HepG2 (cell line): ENCODE results near the gene ZNF567. TPM values are rescaled to one million over a fixed set of nuclear protein-coding genes. Genes with fewer than 3 reads are reported as not detected.

Experiments
- ATAC-seq: fragments of 200-7000 bp; cut with Tn5 transposase; 3 replicates; pipeline ENCODE4 v1.9.1; 2020; ENCODE audit warnings: mild to moderate bottlenecking, moderate library complexity
- BruUV-seq: library from RNA; stranded (reverse); fragments of 400-500 nt; replicated peaks from 2 replicates; lab custom pipeline; 2021; lab: Mats Ljungman, UMichigan
- CTCF ChIA-PET: fragments of 300-600 bp; formaldehyde crosslinking; extraction: SDS; loops from one replicate; lab custom pipeline; 2021; ENCODE audit warnings: low total read pairs, inconsistent platforms, low intra/inter-chr PET ratio; lab: Yijun Ruan, JAX
- POLR2A ChIA-PET: fragments of 350-600 bp; sonication (Branson Sonifier 250); formaldehyde crosslinking; loops from one replicate; lab custom pipeline; 2020; ENCODE audit warnings: antibody characterized with exemption, inconsistent platforms; lab: Yijun Ruan, JAX
- DNase-seq: peaks from one replicate; pipeline ENCODE4 v3.0.0-alpha.2; 2015; ENCODE audit warnings: low spot score
- FAIRE-seq: peaks from 3 replicates; lab custom pipeline; 2011; peaks lifted over from hg19 to GRCh38; lab: Jason Lieb, UNC
- H2AFZ ChIP-seq: one replicate; pipeline ENCODE4 v1.6.1; 2011; ENCODE audit warnings: low read length, inconsistent platforms
- H3K27ac ChIP-seq: fragments of 300-600 bp; 3 replicates; pipeline ENCODE4 v1.8.0; 2011; ENCODE audit warnings: mixed run types, mild to moderate bottlenecking, mixed read lengths, low read length, inconsistent platforms; ENCODE audit not compliant: insufficient read depth; ENCODE audit errors: extremely low read length
- H3K27me3 ChIP-seq, 2 experiments: fragments of 200-600 bp in 1 of 2; 2 replicates in 1 of 2; 3 replicates in 1 of 2; pipeline versions ENCODE4 v1.6.0 to v1.8.0; 2011; ENCODE audit warnings: low read length in 2 of 2, mild to moderate bottlenecking in 2 of 2, moderate library complexity in 2 of 2, inconsistent platforms in 1 of 2; ENCODE audit not compliant: insufficient read depth in 2 of 2, control insufficient read depth in 1 of 2
- H3K36me3 ChIP-seq, 2 experiments: fragments of 200-600 bp in 1 of 2; replicated peaks in 1 of 2; 2 replicates in 1 of 2; 3 replicates in 1 of 2; pipeline versions ENCODE4 v1.5.1 to v1.8.0; 2011; ENCODE audit warnings: low read length in 2 of 2, inconsistent platforms in 1 of 2; ENCODE audit not compliant: insufficient read depth in 2 of 2, control insufficient read depth in 1 of 2
- H3K4me1 ChIP-seq: 2 replicates; pipeline ENCODE4 v1.5.1; 2012; ENCODE audit warnings: low read length, inconsistent platforms; ENCODE audit not compliant: insufficient read depth
- H3K4me2 ChIP-seq: 2 replicates; pipeline ENCODE4 v1.6.0; 2011; ENCODE audit warnings: low read depth, low read length, inconsistent platforms
- H3K4me3 ChIP-seq, 3 experiments: fragments of 200-600 bp in 1 of 3; sonication (generic), shearing (Covaris generic) in 1 of 3; replicated peaks in 1 of 3; 2 replicates each; pipeline ENCODE4 v1.5.1; 2011 to 2016; ENCODE audit warnings: low read length in 3 of 3, inconsistent platforms in 2 of 3, low read depth in 2 of 3, mild to moderate bottlenecking in 2 of 3, control low read depth in 1 of 3, mixed read lengths in 1 of 3; ENCODE audit not compliant: insufficient read depth in 1 of 3
- H3K79me2 ChIP-seq: one replicate; pipeline ENCODE4 v1.6.1; 2011; ENCODE audit warnings: low read length, inconsistent platforms; ENCODE audit not compliant: insufficient read depth
- H3K9ac ChIP-seq: 2 replicates; pipeline ENCODE4 v1.6.0; 2011; ENCODE audit warnings: mild to moderate bottlenecking, low read depth, low read length, inconsistent platforms; ENCODE audit not compliant: insufficient read depth
- H3K9me3 ChIP-seq: 2 replicates; pipeline ENCODE4 v1.5.1; 2012; ENCODE audit warnings: mild to moderate bottlenecking, low read length
- H4K20me1 ChIP-seq: 2 replicates; pipeline ENCODE4 v1.6.0; 2011; ENCODE audit warnings: inconsistent platforms, mild to moderate bottlenecking, low read length, moderate library complexity; ENCODE audit not compliant: insufficient read depth
- NCOA1 ChIP-seq: sonication (generic); formaldehyde crosslinking; IDR thresholded peaks from 2 replicates; pipeline ENCODE4 v1.9.0; 2021; ENCODE audit warnings: missing genetic modification reagents
- ZBTB21 ChIP-seq: sonication (generic); formaldehyde crosslinking; IDR thresholded peaks from 2 replicates; pipeline ENCODE4 v1.4.0; 2020; ENCODE audit warnings: missing genetic modification reagents
- ZNF577 ChIP-seq: sonication (generic); formaldehyde crosslinking; IDR thresholded peaks from 2 replicates; pipeline ENCODE4 v1.4.0; 2020; ENCODE audit warnings: mild to moderate bottlenecking, low read depth, missing genetic modification reagents, borderline replicate concordance
- ZNF747 ChIP-seq: sonication (generic); formaldehyde crosslinking; IDR thresholded peaks from 2 replicates; pipeline ENCODE4 v1.8.1; 2023; ENCODE audit warnings: missing genetic modification reagents, mild to moderate bottlenecking, borderline replicate concordance
- ZNF850 ChIP-seq: sonication (generic); formaldehyde crosslinking; conservative IDR thresholded peaks from 2 replicates; pipeline ENCODE4 v1.9.0; 2021; ENCODE audit warnings: mild to moderate bottlenecking, missing genetic modification reagents
- WGBS: methylation state at CpG from one replicate; pipeline ENCODE4 v1.1.6; 2017; ENCODE audit warnings: low lambda C conversion rate; 5-methylcytosine and 5-hydroxymethylcytosine counted together
- in situ Hi-C: cut with HindIII; loops from 2 replicates; pipeline ENCODE4 v1.10.0; 2017; ENCODE audit warnings: low pct_unique_long_range_greater_than_20kb; ENCODE audit not compliant: extremely low pct_ligation_motif_present
- intact Hi-C: fragments of 100-400 bp; cut with micrococcal nuclease; formaldehyde crosslinking; loops from one replicate; pipeline ENCODE4 v1.10.0; 2022; ENCODE audit not compliant: unreplicated experiment
- polyA plus RNA-seq, 8 experiments: library from polyadenylated mRNA; depleted of rRNA in 3 of 8; stranded (reverse) in 7 of 8; unstranded in 1 of 8; fragments of >200 nt; fragmentation: Illumina TruSeq in 4 of 8; extraction: Trizol in 4 of 8; gene quantifications; 2 replicates each; pipeline versions ENCODE4 v1.2.1 to v1.2.3, GENCODE V29; 2011 to 2016; ENCODE audit warnings: low read depth in 4 of 8, missing spikeins in 1 of 8, mixed read lengths in 1 of 8; ENCODE audit not compliant: insufficient read depth in 1 of 8
- total RNA-seq, 5 experiments: library from RNA; depleted of rRNA; stranded (reverse); fragments of >200 nt; fragmentation: Illumina TruSeq; extraction: Trizol; gene quantifications; 2 replicates each; pipeline ENCODE4 v1.2.3, GENCODE V29; 2016; ENCODE audit warnings: low read depth in 1 of 5
- TF ChIP-seq, protein P1 (sequence below): sonication (generic); formaldehyde crosslinking; IDR thresholded peaks from 2 replicates; pipeline ENCODE4 v1.4.0; 2020; ENCODE audit warnings: missing genetic modification reagents

ZNF567 gene
- total and polyA plus RNA-seq, 2 of the 13 experiments (the other 11 are each of a cell fraction or from before 2014, with no cell fraction given) = 3.1 to 6.8 TPM

DNA sequence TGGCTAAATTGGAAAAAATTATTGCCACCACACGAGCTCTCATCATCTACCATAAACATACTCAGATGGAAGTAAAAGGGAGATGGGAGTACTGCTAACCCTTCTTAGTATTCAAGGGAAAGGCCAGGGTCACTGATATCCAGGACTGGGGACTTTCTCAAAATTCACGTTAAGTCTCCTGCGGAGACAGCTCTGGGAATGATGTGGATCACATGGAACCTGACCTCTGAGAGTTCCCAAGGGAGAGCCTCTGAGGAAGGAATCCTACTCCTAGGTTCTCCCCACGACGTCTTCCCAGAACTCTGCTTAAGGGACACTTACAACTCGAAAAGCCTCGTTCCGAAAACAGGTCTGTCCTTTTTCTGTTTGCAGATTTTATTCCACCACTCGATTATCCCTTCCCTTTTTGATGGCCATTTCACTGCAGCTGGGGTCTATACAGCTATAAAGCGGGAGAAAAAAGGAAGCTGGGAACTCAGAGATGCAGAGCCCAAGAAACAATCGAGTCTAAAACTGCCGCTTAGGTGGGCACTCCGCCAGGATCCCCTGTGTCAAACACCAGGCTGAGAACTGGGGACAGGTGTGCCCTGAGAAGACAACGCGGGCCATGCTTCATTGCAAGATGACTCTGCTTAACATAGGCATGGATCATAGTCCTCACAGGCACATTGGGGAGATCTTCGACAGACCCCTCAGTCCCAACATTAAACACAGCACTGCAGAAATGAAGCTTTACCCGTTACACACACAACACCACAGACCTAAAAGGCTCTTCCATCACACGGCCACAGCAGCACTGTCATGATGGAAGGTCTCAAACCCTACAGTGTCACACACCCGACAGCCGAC is 823 bp upstream of the ZNF567 start (continued):
- TF ChIP-seq, protein P1, sequence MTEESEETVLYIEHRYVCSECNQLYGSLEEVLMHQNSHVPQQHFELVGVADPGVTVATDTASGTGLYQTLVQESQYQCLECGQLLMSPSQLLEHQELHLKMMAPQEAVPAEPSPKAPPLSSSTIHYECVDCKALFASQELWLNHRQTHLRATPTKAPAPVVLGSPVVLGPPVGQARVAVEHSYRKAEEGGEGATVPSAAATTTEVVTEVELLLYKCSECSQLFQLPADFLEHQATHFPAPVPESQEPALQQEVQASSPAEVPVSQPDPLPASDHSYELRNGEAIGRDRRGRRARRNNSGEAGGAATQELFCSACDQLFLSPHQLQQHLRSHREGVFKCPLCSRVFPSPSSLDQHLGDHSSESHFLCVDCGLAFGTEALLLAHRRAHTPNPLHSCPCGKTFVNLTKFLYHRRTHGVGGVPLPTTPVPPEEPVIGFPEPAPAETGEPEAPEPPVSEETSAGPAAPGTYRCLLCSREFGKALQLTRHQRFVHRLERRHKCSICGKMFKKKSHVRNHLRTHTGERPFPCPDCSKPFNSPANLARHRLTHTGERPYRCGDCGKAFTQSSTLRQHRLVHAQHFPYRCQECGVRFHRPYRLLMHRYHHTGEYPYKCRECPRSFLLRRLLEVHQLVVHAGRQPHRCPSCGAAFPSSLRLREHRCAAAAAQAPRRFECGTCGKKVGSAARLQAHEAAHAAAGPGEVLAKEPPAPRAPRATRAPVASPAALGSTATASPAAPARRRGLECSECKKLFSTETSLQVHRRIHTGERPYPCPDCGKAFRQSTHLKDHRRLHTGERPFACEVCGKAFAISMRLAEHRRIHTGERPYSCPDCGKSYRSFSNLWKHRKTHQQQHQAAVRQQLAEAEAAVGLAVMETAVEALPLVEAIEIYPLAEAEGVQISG = no peak
- no peak for TF ChIP-seq ZNF850 (CRISPR knock-in tag)
- TF ChIP-seq, all 625 proteins: peak for 9

DNA sequence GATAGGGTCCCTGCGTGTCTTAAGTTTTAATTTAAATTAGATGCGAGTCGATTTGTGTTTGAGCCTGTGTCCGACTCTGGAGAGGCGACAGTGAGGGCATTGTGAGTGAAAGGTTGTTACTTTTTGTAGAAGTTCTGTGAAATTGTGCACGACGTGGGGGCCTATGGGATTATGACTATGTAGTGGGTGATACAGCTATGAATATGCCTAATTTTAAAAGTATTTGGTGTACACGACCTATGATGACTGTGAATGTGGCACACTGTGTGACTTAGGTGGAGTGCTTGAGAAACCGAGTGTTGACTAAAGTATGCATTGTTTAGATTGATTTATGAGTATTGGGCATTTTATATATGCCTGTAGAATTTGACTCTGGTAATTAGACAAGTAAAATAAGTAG is 646 bp downstream of the ZNF567 start:
- H3K36me3 ChIP-seq = peaks cover 7 to 23% of the 10 kb centered on the region in 2 experiments; a peak in 4 of 5 replicates
- BruUV-seq = no TSS peak
- peak overlapping the region; percentile 85 for H3K9ac ChIP-seq
- peaks cover 0 to 3% of the 10 kb centered on the region in 2 experiments; a peak in 2 of 5 replicates for H3K27me3 ChIP-seq
- intact Hi-C loops = loop anchor here (5.0 kb wide), 2 partner anchors 116 to 149 kb away; partner anchors contain the start of genes ZNF529 and ZNF790
- H3K27ac ChIP-seq = peak overlapping the region; percentile 62
- no peak for FAIRE-seq
- peaks cover 23% of the 10 kb centered on the region for H3K9me3 ChIP-seq
- no peak overlapping the region for H2AFZ ChIP-seq
- TF ChIP-seq ZBTB21 (CRISPR knock-in tag) = no peak
- 0 out of 2 replicates have a peak, but pooled peaks have one; percentile 38 for TF ChIP-seq NCOA1 (CRISPR knock-in tag)
- TF ChIP-seq ZNF747 (CRISPR knock-in tag) = no peak
- no peak for TF ChIP-seq ZNF577 (CRISPR knock-in tag)
- TF ChIP-seq, all 625 proteins: peak for 1
- peak overlapping the region; percentile 90 for H3K4me2 ChIP-seq
- DNase-seq (no peak), ATAC-seq (no peak)
- peaks cover 18% of the 10 kb centered on the region for H3K79me2 ChIP-seq
- POLR2A ChIA-PET = interaction anchor here (1.5 to 3.4 kb wide), 2 partner anchors 22 to 390 kb away, joined by 4 to 18 read pairs; partner anchors contain the start of genes ZNF420 and ZNF461
- H3K4me1 ChIP-seq = peaks cover 16% of the 10 kb centered on the region
- peak overlapping the region; percentile 70 to 88 (median 86) for H3K4me3 ChIP-seq
- H4K20me1 ChIP-seq = no peaks in the 10 kb centered on the region
- 8% methylated on average over 9 of the region's 9 CpGs for WGBS
- CTCF ChIA-PET = no interaction called here
- in situ Hi-C loops = no loop called here
